Kidney capillary endothelial cell (primary cell): ENCODE measurements around the gene MAN1B1.

Source experiments
- DNase-seq: peaks from one replicate; pipeline ENCODE4 v3.0.0-alpha.2; 2018; ENCODE audit warnings: low spot score

The MAN1B1 gene

GRCh38 chr9:137085920-137086530 is 760 bp upstream of the MAN1B1 start:
- DNase-seq = peak; percentile 40

GRCh38 chr9:137087409-137087925 is 682 bp downstream of the MAN1B1 start:
- DNase-seq = no peak

- no peak for DNase-seq
These were observed 1.3 kb downstream of the MAN1B1 start for GRCh38 chr9:137088121-137088520.

GRCh38 chr9:137089232-137089947 is 2.6 kb downstream of the MAN1B1 start:
- no peak for DNase-seq

- DNase-seq = no peak
These were observed 9.1 kb downstream of the MAN1B1 start for GRCh38 chr9:137095664-137096517.

GRCh38 chr9:137096785-137097546 is 10.2 kb downstream of the MAN1B1 start:
- DNase-seq = no peak

- DNase-seq = no peak
These were observed 11.1 kb downstream of the MAN1B1 start for GRCh38 chr9:137097761-137098462.

- DNase-seq = no peak
These were observed 12.4 kb downstream of the MAN1B1 start for GRCh38 chr9:137099231-137099630.

GRCh38 chr9:137103206-137103999 is 16.6 kb downstream of the MAN1B1 start:
- DNase-seq = no peak

- no peak for DNase-seq
These were observed 19.3 kb downstream of the MAN1B1 start for GRCh38 chr9:137105814-137106661.

- no peak for DNase-seq
These were observed 20.0 kb downstream of the MAN1B1 start for GRCh38 chr9:137106662-137107250.

- no peak for DNase-seq
These were observed 20.6 kb downstream of the MAN1B1 start for GRCh38 chr9:137107312-137107921.

GRCh38 chr9:137107982-137108381 is 21.2 kb downstream of the MAN1B1 start:
- DNase-seq = no peak

GRCh38 chr9:137108608-137109249 is 21.9 kb downstream of the MAN1B1 start:
- no peak for DNase-seq

- no peak for DNase-seq
These were observed 22.7 kb downstream of the MAN1B1 start for GRCh38 chr9:137109250-137110146.

- no peak for DNase-seq
These were observed 23.5 kb downstream of the MAN1B1 start for GRCh38 chr9:137110147-137110910.
